Mesothelial cell of epicardium (in vitro differentiated cells): ENCODE data around the gene BRD8. TPM values are rescaled to one million over a fixed set of nuclear protein-coding genes. Genes with fewer than 3 reads are reported as not detected.

Experiments used
- DNase-seq, 2 experiments: peaks; one replicate each; pipeline ENCODE4 v3.0.0; 2021; ENCODE audit warnings: low spot score in 2 of 2; ENCODE audit not compliant: unreplicated experiment in 2 of 2
- H3K27ac Mint-ChIP-seq: 2 replicates; pipeline ENCODE4 v1.8.0; 2021; ENCODE audit warnings: mixed read lengths
- H3K27me3 Mint-ChIP-seq: 2 replicates; pipeline ENCODE4 v1.8.0; 2021; ENCODE audit warnings: low read depth, mixed read lengths
- H3K36me3 Mint-ChIP-seq: 2 replicates; pipeline ENCODE4 v1.8.0; 2021; ENCODE audit warnings: mixed read lengths
- H3K4me1 Mint-ChIP-seq: 2 replicates; pipeline ENCODE4 v1.8.0; 2021; ENCODE audit warnings: mixed read lengths
- H3K4me3 Mint-ChIP-seq: 2 replicates; pipeline ENCODE4 v1.8.0; 2021; ENCODE audit warnings: mild to moderate bottlenecking, moderate library complexity, mixed read lengths
- H3K9me3 Mint-ChIP-seq: 2 replicates; pipeline ENCODE4 v1.8.0; 2021; ENCODE audit warnings: mixed read lengths
- CTCF ChIP-seq: fragments of 200-600 bp; sonication (generic); IDR thresholded peaks from one replicate; pipeline ENCODE4 v1.5.0; 2021; ENCODE audit warnings: antibody characterized with exemption; ENCODE audit not compliant: unreplicated experiment
- total RNA-seq: library from RNA; stranded (reverse); gene quantifications from 3 replicates; pipeline ENCODE4 v1.2.1, GENCODE V29; 2021

BRD8 gene
- total RNA-seq, 1 donor from 2014 or later = 89.3 TPM

- peaks cover 3% of the 10 kb centered on the region for H3K4me1 Mint-ChIP-seq
- H3K36me3 Mint-ChIP-seq = no peaks in the 10 kb centered on the region
- H3K27ac Mint-ChIP-seq = no peak overlapping the region
- no peak overlapping the region for H3K4me3 Mint-ChIP-seq
- no peak for DNase-seq
- TF ChIP-seq CTCF = no peak
- peaks cover 9% of the 10 kb centered on the region for H3K27me3 Mint-ChIP-seq
- no peaks in the 10 kb centered on the region for H3K9me3 Mint-ChIP-seq
Measured at GRCh38 chr5:138110266-138110963, 68.0 kb downstream of the BRD8 start.

GRCh38 chr5:138109463-138110265, 68.8 kb downstream of the BRD8 start:
- no peak overlapping the region for H3K4me3 Mint-ChIP-seq
- no peaks in the 10 kb centered on the region for H3K9me3 Mint-ChIP-seq
- TF ChIP-seq CTCF = no peak
- no peaks in the 10 kb centered on the region for H3K36me3 Mint-ChIP-seq
- H3K4me1 Mint-ChIP-seq = peaks cover 3% of the 10 kb centered on the region
- H3K27me3 Mint-ChIP-seq = peaks cover 9% of the 10 kb centered on the region
- no peak for DNase-seq
- H3K27ac Mint-ChIP-seq = no peak overlapping the region

- Mint-ChIP-seq H3K4me3 (no peak overlapping the region), H3K27ac (no peak overlapping the region), H3K4me1 (peaks cover 3% of the 10 kb centered on the region), H3K9me3 (no peaks in the 10 kb centered on the region), H3K27me3 (peaks cover 15% of the 10 kb centered on the region), H3K36me3 (no peaks in the 10 kb centered on the region)
- no peak for TF ChIP-seq CTCF
- DNase-seq = no peak
Measured at GRCh38 chr5:138107213-138107612, 71.2 kb downstream of the BRD8 start.

GRCh38 chr5:138105709-138106108, 72.7 kb downstream of the BRD8 start:
- Mint-ChIP-seq H3K9me3 (no peaks in the 10 kb centered on the region), H3K4me1 (peaks cover 3% of the 10 kb centered on the region), H3K27me3 (peaks cover 16% of the 10 kb centered on the region), H3K36me3 (no peaks in the 10 kb centered on the region), H3K4me3 (no peak overlapping the region), H3K27ac (no peak overlapping the region)
- DNase-seq = no peak
- TF ChIP-seq CTCF = no peak

- H3K36me3 Mint-ChIP-seq = no peaks in the 10 kb centered on the region
- H3K4me3 Mint-ChIP-seq = no peak overlapping the region
- H3K27ac Mint-ChIP-seq = no peak overlapping the region
- no peak for DNase-seq
- peaks cover 3% of the 10 kb centered on the region for H3K4me1 Mint-ChIP-seq
- H3K9me3 Mint-ChIP-seq = no peaks in the 10 kb centered on the region
- TF ChIP-seq CTCF = no peak
- peaks cover 20% of the 10 kb centered on the region for H3K27me3 Mint-ChIP-seq
Measured at GRCh38 chr5:138103319-138103637, 75.2 kb downstream of the BRD8 start.
